Measurements from ENCODE around the gene MAD1L1. TPM values are rescaled to one million over a fixed set of nuclear protein-coding genes. Genes with fewer than 3 reads are reported as not detected.

Gene MAD1L1
- total and polyA plus RNA-seq, 2 donors (not counting 3 experiments of a cell fraction or from before 2014, with no cell fraction given), result 34.1 to 42.3 TPM

DNA sequence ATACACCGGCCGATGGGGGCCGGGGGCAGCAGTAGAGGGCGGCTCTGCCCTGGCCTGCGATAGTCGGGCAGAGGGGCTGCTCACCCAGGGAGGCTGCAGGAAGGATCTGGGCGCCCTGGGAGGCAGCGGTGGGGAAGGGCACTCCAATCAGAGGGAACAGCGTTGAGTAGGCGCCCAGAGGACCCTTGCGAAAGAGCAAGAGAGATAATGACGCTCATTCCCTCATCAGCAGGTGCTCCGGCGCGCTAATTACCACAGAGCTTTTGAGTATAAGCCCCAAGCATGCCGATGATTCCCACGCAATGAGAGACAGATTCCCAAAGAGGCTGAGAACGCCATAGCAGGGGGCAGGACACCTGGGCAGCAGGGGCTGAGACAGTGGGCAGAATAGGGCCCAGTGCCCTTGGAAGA lies 215.3 kb downstream of the MAD1L1 start:
- no peak overlapping the region for H3K4me3 ChIP-seq (replicated peaks in 1 of 3; ENCODE audit: insufficient read depth in 1 of 3, low read depth in 1 of 3, low read length in 3 of 3)
- H3K4me2 ChIP-seq (ENCODE audit: insufficient read depth, low read length), result no peak overlapping the region
- H3K79me2 ChIP-seq (ENCODE audit: control insufficient read depth, insufficient read depth, low read length), result no peaks in the 10 kb centered on the region
- H3K27ac ChIP-seq (ENCODE audit: insufficient read depth, low read depth, low read length), result no peak overlapping the region
- ChIA-PET POLR2A (no interaction called here), CTCF (interaction anchor here (1.0 kb wide), 1 partner anchor 24 kb away, joined by 3 read pairs; no protein-coding TSS in a partner anchor)
- no TSS peak for BruUV-seq (replicated peaks)
- TF ChIP-seq POLR2AphosphoS5 (IDR thresholded peaks at IDR 0.05; ENCODE audit: insufficient read depth, low read depth, low read length), result no peak
- TF ChIP-seq, protein P1, sequence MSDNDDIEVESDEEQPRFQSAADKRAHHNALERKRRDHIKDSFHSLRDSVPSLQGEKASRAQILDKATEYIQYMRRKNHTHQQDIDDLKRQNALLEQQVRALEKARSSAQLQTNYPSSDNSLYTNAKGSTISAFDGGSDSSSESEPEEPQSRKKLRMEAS (IDR thresholded peaks at IDR 0.05; ENCODE audit: insufficient read depth, insufficient read length), result no peak
- TF ChIP-seq JUN (IDR thresholded peaks at IDR 0.05; ENCODE audit: borderline replicate concordance, insufficient read depth, insufficient read length, low read depth), result no peak
- dilution Hi-C loops (cut with MboI; ENCODE audit: extremely low pct_ligation_motif_present, low sequenced_read_pairs), result no loop called here
- no peaks in the 10 kb centered on the region for H4K20me1 ChIP-seq (replicated peaks; ENCODE audit: control insufficient read depth, extremely low read depth, insufficient read depth, low read length)
- FAIRE-seq (no peak), DNase-seq (ENCODE audit: low read depth, low spot score) (no peak)
- no peaks in the 10 kb centered on the region for H3K27me3 ChIP-seq (ENCODE audit: control insufficient read depth in 2 of 2, insufficient read depth in 2 of 2, low read length in 2 of 2)
- no peaks in the 10 kb centered on the region for H3K9me3 ChIP-seq (replicated peaks; ENCODE audit: control insufficient read depth, insufficient read depth, low read length)
- H2AFZ ChIP-seq (ENCODE audit: low read depth, low read length), result no peak overlapping the region
- intact Hi-C loops (cut with micrococcal nuclease), result no loop called here
- H3K9ac ChIP-seq (replicated peaks; ENCODE audit: extremely low read depth, insufficient read depth, low read length), result no peak overlapping the region
- peaks cover 0 to 2% of the 10 kb centered on the region in 2 experiments for H3K36me3 ChIP-seq (ENCODE audit: control insufficient read depth in 2 of 2, extremely low read depth in 1 of 2, insufficient read depth in 2 of 2, low read length in 2 of 2)
- no peaks in the 10 kb centered on the region for H3K9me1 ChIP-seq (replicated peaks; ENCODE audit: control insufficient read depth, extremely low read depth, insufficient read depth, low read length)
- peaks cover 14% of the 10 kb centered on the region for H3K4me1 ChIP-seq (ENCODE audit: control insufficient read depth, extremely low read depth, insufficient read depth, low read length)

DNA sequence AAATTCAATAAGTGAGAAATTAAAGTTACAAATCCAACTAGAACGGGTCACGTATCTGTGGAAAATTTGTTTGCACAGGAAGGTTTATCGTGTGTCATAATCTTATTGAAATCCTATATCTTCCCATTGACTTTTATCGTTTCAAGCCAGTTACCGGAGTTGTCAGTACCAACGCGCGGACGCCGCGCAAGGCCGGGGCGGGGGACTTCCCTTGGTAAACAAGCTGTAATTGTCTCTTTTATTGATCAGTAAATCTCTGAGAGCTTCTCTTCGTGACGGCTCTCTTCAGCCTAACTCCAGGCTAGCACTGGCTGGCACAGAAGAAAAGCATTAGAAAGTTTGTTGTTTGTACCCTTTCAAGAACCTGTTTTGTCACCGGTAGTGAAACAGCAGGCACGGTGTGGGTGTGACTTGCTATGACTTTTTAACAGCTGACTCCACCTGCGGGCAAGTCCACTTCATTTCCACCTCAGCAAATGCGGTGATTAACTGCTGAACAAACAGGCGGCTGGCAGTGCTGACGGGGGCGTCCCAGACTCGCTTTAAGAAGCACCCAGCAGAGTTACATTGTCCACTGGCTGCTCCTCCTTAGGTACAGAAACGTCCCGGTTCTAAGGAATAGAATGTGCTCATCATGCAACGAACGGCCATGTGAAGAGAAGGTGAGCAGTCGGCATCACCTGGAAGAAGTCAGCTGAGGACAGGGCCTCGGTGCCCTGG lies 215.8 kb downstream of the MAD1L1 start:
- Histone ChIP-seq H3K9me3 (replicated peaks; ENCODE audit: control insufficient read depth, insufficient read depth, low read length) (no peaks in the 10 kb centered on the region), H3K79me2 (ENCODE audit: control insufficient read depth, insufficient read depth, low read length) (no peaks in the 10 kb centered on the region), H3K4me2 (ENCODE audit: insufficient read depth, low read length) (no peak overlapping the region), H3K27ac (ENCODE audit: insufficient read depth, low read depth, low read length) (no peak overlapping the region), H3K27me3 (ENCODE audit: control insufficient read depth in 2 of 2, insufficient read depth in 2 of 2, low read length in 2 of 2) (no peaks in the 10 kb centered on the region), H3K4me3 (replicated peaks in 1 of 3; ENCODE audit: insufficient read depth in 1 of 3, low read depth in 1 of 3, low read length in 3 of 3) (no peak overlapping the region), H3K36me3 (ENCODE audit: control insufficient read depth in 2 of 2, extremely low read depth in 1 of 2, insufficient read depth in 2 of 2, low read length in 2 of 2) (peaks cover 0 to 2% of the 10 kb centered on the region in 2 experiments), H4K20me1 (replicated peaks; ENCODE audit: control insufficient read depth, extremely low read depth, insufficient read depth, low read length) (no peaks in the 10 kb centered on the region), H3K9ac (replicated peaks; ENCODE audit: extremely low read depth, insufficient read depth, low read length) (no peak overlapping the region), H3K4me1 (ENCODE audit: control insufficient read depth, extremely low read depth, insufficient read depth, low read length) (peaks cover 14% of the 10 kb centered on the region), H2AFZ (ENCODE audit: low read depth, low read length) (no peak overlapping the region), H3K9me1 (replicated peaks; ENCODE audit: control insufficient read depth, extremely low read depth, insufficient read depth, low read length) (no peaks in the 10 kb centered on the region)
- FAIRE-seq, result no peak
- POLR2A ChIA-PET, result no interaction called here
- intact Hi-C loops (cut with micrococcal nuclease), result no loop called here
- no peak for TF ChIP-seq FOS (IDR thresholded peaks at IDR 0.05; ENCODE audit: borderline replicate concordance, insufficient read depth, low read length)
- TF ChIP-seq, protein P2, sequence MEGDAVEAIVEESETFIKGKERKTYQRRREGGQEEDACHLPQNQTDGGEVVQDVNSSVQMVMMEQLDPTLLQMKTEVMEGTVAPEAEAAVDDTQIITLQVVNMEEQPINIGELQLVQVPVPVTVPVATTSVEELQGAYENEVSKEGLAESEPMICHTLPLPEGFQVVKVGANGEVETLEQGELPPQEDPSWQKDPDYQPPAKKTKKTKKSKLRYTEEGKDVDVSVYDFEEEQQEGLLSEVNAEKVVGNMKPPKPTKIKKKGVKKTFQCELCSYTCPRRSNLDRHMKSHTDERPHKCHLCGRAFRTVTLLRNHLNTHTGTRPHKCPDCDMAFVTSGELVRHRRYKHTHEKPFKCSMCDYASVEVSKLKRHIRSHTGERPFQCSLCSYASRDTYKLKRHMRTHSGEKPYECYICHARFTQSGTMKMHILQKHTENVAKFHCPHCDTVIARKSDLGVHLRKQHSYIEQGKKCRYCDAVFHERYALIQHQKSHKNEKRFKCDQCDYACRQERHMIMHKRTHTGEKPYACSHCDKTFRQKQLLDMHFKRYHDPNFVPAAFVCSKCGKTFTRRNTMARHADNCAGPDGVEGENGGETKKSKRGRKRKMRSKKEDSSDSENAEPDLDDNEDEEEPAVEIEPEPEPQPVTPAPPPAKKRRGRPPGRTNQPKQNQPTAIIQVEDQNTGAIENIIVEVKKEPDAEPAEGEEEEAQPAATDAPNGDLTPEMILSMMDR (IDR thresholded peaks at IDR 0.05; ENCODE audit: extremely low read depth in 1 of 2, insufficient read depth in 1 of 2, low read depth in 1 of 2, low read length in 2 of 2), result no peak
- TF ChIP-seq POLR2A (IDR thresholded peaks at IDR 0.05; ENCODE audit: low read depth, low read length), result no peak
- no peak for TF ChIP-seq GATA2 (IDR thresholded peaks at IDR 0.05; ENCODE audit: insufficient read depth, insufficient read length, low read depth, low read length)
- TF ChIP-seq EZH2 (IDR thresholded peaks at IDR 0.05; ENCODE audit: borderline replicate concordance, low read depth, low read length, severe bottlenecking), result no peak
- TF ChIP-seq, protein P1 (IDR thresholded peaks at IDR 0.05; ENCODE audit: insufficient read depth, insufficient read length), result no peak
- no peak for TF ChIP-seq MYC (IDR thresholded peaks at IDR 0.05; ENCODE audit: low read depth, low read length)
- no peak for TF ChIP-seq POLR2AphosphoS5 (IDR thresholded peaks at IDR 0.05; ENCODE audit: insufficient read depth, low read depth, low read length)
- no peak for TF ChIP-seq JUN (IDR thresholded peaks at IDR 0.05; ENCODE audit: borderline replicate concordance, insufficient read depth, insufficient read length, low read depth)
- CTCF ChIA-PET, result interaction anchor here (1.0 kb wide), 1 partner anchor 25 kb away, joined by 3 read pairs; no protein-coding TSS in a partner anchor
- no TSS peak for BruUV-seq (replicated peaks)
- no peak for DNase-seq (ENCODE audit: low read depth, low spot score)
- dilution Hi-C loops (cut with MboI; ENCODE audit: extremely low pct_ligation_motif_present, low sequenced_read_pairs), result no loop called here
